LNCAP (cell line): ENCODE results near the gene SYNE3.

Source experiments
- TF ChIP-seq, protein P1 (sequence below): fragments of 450-650 bp; IDR thresholded peaks from 2 replicates; pipeline ENCODE4 v1.5.1; 2017; ENCODE audit warnings: mild to moderate bottlenecking

SYNE3 gene

DNA sequence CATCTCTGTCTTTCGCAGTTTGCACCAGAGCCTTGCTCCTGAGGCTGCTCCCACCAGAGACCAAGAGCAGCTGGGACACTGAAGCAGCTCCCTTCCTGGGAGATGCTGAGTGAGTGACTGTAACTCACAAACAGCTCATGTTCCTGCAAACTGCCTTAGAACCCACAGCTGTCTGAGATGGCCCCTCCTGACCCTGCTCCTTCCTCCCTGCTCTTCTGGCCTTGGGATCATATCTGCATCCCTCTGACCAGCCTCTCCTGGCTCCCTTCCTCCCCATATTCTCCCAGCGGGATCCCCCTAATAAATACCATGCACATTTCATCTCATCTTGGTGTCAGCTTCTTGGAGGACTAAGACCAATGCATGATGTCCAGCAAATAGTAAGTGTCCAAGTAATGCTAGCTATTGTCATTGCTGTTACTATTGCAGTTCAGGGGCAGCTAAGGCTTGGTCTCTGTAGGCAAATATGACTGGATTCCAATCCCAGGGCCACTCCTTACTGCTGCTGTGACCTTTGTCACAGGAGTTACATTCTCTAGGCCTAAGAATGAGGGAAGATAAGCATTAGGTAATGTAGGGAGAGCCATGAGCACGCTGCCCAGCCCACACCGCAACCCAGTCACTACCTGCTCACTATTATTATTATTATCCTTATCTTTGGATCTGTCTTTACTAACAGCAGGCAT is 47.9 kb downstream of the SYNE3 start:
- TF ChIP-seq, protein P1, sequence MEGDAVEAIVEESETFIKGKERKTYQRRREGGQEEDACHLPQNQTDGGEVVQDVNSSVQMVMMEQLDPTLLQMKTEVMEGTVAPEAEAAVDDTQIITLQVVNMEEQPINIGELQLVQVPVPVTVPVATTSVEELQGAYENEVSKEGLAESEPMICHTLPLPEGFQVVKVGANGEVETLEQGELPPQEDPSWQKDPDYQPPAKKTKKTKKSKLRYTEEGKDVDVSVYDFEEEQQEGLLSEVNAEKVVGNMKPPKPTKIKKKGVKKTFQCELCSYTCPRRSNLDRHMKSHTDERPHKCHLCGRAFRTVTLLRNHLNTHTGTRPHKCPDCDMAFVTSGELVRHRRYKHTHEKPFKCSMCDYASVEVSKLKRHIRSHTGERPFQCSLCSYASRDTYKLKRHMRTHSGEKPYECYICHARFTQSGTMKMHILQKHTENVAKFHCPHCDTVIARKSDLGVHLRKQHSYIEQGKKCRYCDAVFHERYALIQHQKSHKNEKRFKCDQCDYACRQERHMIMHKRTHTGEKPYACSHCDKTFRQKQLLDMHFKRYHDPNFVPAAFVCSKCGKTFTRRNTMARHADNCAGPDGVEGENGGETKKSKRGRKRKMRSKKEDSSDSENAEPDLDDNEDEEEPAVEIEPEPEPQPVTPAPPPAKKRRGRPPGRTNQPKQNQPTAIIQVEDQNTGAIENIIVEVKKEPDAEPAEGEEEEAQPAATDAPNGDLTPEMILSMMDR, result no peak

DNA sequence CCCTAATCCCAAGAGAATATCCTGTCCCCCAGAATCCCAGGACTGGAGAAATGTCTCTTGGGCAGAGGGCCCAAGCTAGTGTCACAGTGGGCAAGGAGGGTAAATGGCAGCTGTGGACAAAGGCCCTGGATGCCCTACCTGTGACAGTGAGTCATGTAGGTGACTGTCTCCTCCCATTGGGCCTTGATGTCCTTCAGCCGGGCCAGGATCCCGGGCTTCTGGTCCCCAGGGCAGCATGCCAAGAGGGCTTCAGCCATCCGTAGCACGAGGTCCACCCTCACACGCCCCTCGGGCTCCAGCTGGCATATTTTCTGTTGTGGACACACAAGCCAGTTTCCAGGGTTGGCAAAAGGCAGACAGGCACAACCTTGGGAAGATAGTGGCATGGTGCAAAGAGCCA is 48.8 kb downstream of the SYNE3 start:
- TF ChIP-seq, protein P1, result no peak

- TF ChIP-seq, protein P1, result no peak
Observed at GRCh38 chr14:95467232-95467631, 49.2 kb downstream of the SYNE3 start.
